ENCODE measurements around the gene FBXO41. TPM values are rescaled to one million over a fixed set of nuclear protein-coding genes. Genes with fewer than 3 reads are reported as not detected.

Gene FBXO41
- total RNA-seq, 1 donor from 2014 or later = 14.0 TPM

DNA sequence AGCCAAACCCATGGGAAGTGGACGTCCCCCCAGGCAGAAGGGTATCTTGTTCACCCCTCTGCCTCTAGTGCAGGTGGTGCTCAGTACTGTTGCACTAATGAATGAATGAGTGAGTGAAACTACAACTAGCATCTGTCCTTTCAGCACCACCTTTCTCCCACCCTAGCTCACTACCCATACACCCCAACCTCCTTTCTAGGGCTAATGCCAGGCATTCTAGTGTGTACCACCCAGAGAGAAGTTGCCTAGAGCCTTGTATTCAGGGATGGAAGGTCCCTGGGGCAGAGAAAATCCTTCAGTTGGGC, 27.7 kb downstream of the FBXO41 start:
- H3K27me3 Mint-ChIP-seq (ENCODE audit: unreplicated experiment) = peaks cover 4% of the 10 kb centered on the region
- H3K4me3 Mint-ChIP-seq (ENCODE audit: unreplicated experiment) = no peak overlapping the region
- H3K27ac Mint-ChIP-seq (ENCODE audit: unreplicated experiment) = no peak overlapping the region
- peaks cover 3% of the 10 kb centered on the region for H3K9me3 Mint-ChIP-seq (ENCODE audit: unreplicated experiment)
- DNase-seq = no peak
- no peaks in the 10 kb centered on the region for H3K36me3 Mint-ChIP-seq (ENCODE audit: unreplicated experiment)
- H3K4me1 Mint-ChIP-seq (ENCODE audit: low read depth, unreplicated experiment) = peaks cover 3% of the 10 kb centered on the region
- TF ChIP-seq, protein P1, sequence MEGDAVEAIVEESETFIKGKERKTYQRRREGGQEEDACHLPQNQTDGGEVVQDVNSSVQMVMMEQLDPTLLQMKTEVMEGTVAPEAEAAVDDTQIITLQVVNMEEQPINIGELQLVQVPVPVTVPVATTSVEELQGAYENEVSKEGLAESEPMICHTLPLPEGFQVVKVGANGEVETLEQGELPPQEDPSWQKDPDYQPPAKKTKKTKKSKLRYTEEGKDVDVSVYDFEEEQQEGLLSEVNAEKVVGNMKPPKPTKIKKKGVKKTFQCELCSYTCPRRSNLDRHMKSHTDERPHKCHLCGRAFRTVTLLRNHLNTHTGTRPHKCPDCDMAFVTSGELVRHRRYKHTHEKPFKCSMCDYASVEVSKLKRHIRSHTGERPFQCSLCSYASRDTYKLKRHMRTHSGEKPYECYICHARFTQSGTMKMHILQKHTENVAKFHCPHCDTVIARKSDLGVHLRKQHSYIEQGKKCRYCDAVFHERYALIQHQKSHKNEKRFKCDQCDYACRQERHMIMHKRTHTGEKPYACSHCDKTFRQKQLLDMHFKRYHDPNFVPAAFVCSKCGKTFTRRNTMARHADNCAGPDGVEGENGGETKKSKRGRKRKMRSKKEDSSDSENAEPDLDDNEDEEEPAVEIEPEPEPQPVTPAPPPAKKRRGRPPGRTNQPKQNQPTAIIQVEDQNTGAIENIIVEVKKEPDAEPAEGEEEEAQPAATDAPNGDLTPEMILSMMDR (IDR thresholded peaks at IDR 0.05; ENCODE audit: partially characterized antibody, unreplicated experiment) = no peak

DNA sequence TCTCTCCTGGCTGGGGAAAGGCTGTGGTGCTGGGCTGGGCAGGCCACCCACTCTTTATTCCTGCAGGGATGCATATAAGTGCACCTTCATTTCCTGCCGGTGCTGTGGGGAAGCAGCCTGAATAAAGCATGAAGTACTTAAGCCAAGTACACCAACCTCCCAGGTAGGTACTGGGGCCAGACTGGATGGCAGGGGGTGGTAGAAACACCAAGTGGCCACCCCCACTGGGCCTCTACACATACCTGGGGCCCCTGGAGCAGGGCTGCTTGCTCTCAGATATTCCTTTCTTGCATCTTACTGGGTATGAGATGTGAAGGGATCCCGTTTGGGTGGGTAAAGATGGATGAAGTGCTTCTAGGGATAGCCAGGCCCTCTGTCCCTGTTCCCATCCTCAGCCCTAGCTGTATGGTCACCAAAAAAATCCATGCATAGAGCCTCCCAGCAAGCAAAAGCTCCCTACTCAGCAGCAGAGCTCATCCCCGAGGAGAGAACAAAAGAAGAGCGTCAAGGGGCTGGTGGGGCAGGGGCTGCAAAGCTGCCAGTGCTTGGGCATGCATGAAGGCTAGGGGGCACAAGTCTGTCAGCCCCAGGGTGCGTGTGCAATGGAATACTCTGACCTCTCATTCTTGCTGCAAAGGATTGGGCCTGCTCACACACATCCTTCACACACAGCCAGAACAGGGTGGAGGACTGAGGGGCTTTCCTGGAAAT, 28.2 kb downstream of the FBXO41 start:
- TF ChIP-seq, protein P1 (IDR thresholded peaks at IDR 0.05; ENCODE audit: partially characterized antibody, unreplicated experiment) = no peak
- H3K27me3 Mint-ChIP-seq (ENCODE audit: unreplicated experiment) = peaks cover 3% of the 10 kb centered on the region
- no peaks in the 10 kb centered on the region for H3K36me3 Mint-ChIP-seq (ENCODE audit: unreplicated experiment)
- no peak for DNase-seq
- H3K4me1 Mint-ChIP-seq (ENCODE audit: low read depth, unreplicated experiment) = peaks cover 3% of the 10 kb centered on the region
- no peak overlapping the region for H3K27ac Mint-ChIP-seq (ENCODE audit: unreplicated experiment)
- H3K9me3 Mint-ChIP-seq (ENCODE audit: unreplicated experiment) = peaks cover 3% of the 10 kb centered on the region
- no peak overlapping the region for H3K4me3 Mint-ChIP-seq (ENCODE audit: unreplicated experiment)

- DNase-seq = no peak
- TF ChIP-seq, protein P1 (IDR thresholded peaks at IDR 0.05; ENCODE audit: partially characterized antibody, unreplicated experiment) = no peak
- Mint-ChIP-seq H3K27ac (ENCODE audit: unreplicated experiment) (no peak overlapping the region), H3K36me3 (ENCODE audit: unreplicated experiment) (no peaks in the 10 kb centered on the region), H3K4me3 (ENCODE audit: unreplicated experiment) (no peak overlapping the region), H3K9me3 (ENCODE audit: unreplicated experiment) (peaks cover 3% of the 10 kb centered on the region), H3K27me3 (ENCODE audit: unreplicated experiment) (peaks cover 3% of the 10 kb centered on the region), H3K4me1 (ENCODE audit: low read depth, unreplicated experiment) (peaks cover 3% of the 10 kb centered on the region)
Measured at GRCh38 chr2:73255007-73255644, 29.2 kb downstream of the FBXO41 start.

- no peak for DNase-seq
- TF ChIP-seq, protein P1 (IDR thresholded peaks at IDR 0.05; ENCODE audit: partially characterized antibody, unreplicated experiment) = no peak
- no peak overlapping the region for H3K4me3 Mint-ChIP-seq (ENCODE audit: unreplicated experiment)
- H3K9me3 Mint-ChIP-seq (ENCODE audit: unreplicated experiment) = peaks cover 3% of the 10 kb centered on the region
- no peaks in the 10 kb centered on the region for H3K36me3 Mint-ChIP-seq (ENCODE audit: unreplicated experiment)
- no peak overlapping the region for H3K27ac Mint-ChIP-seq (ENCODE audit: unreplicated experiment)
- peaks cover under 1% of the 10 kb centered on the region for H3K27me3 Mint-ChIP-seq (ENCODE audit: unreplicated experiment)
- peaks cover 3% of the 10 kb centered on the region for H3K4me1 Mint-ChIP-seq (ENCODE audit: low read depth, unreplicated experiment)
Measured at GRCh38 chr2:73254343-73255006, 29.8 kb downstream of the FBXO41 start.

DNA sequence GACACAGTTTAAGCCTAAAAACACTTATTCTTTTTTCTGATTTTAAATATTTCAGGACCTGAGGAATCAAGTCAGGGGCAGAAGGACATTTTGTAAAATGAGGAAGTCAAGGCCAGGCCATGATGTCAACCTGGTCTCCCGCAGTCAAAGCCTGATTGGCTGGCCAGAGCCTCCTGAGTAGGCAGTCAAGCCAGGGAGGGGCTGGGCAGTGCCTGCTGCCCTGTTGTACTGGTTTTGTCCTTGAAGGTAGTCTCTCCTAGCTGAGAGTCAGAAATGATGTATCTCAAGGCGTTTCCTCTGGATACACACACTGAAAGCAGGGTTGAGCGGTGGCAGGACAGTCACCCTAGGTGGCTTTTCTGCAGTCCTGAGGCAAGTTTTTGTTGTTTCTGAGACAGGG, 30.4 kb downstream of the FBXO41 start:
- H3K4me1 Mint-ChIP-seq (ENCODE audit: low read depth, unreplicated experiment) = peaks cover 3% of the 10 kb centered on the region
- no peaks in the 10 kb centered on the region for H3K27me3 Mint-ChIP-seq (ENCODE audit: unreplicated experiment)
- peaks cover 3% of the 10 kb centered on the region for H3K9me3 Mint-ChIP-seq (ENCODE audit: unreplicated experiment)
- no peak for DNase-seq
- no peak overlapping the region for H3K4me3 Mint-ChIP-seq (ENCODE audit: unreplicated experiment)
- H3K36me3 Mint-ChIP-seq (ENCODE audit: unreplicated experiment) = no peaks in the 10 kb centered on the region
- TF ChIP-seq, protein P1 (IDR thresholded peaks at IDR 0.05; ENCODE audit: partially characterized antibody, unreplicated experiment) = no peak
- H3K27ac Mint-ChIP-seq (ENCODE audit: unreplicated experiment) = no peak overlapping the region

Data from glutamatergic neuron (in vitro differentiated cells).